NT2/D1 (cell line): ENCODE data around the gene UCKL1.

ENCODE experiments used
- YY1 ChIP-seq: IDR thresholded peaks from 2 replicates; pipeline ENCODE4 v1.6.1; 2011; ENCODE audit not compliant: insufficient read length, insufficient read depth
- ZNF274 ChIP-seq: IDR thresholded peaks from 2 replicates; pipeline ENCODE4 v1.6.1; 2011; ENCODE audit warnings: mild to moderate bottlenecking, low read depth, low read length

- TF ChIP-seq ZNF274 = no peak
- TF ChIP-seq YY1 = no peak
Measured at GRCh38 chr20:63924241-63924640, 32.0 kb downstream of the UCKL1 start.
